ENCODE data around the gene MORN1.

Gene MORN1

DNA sequence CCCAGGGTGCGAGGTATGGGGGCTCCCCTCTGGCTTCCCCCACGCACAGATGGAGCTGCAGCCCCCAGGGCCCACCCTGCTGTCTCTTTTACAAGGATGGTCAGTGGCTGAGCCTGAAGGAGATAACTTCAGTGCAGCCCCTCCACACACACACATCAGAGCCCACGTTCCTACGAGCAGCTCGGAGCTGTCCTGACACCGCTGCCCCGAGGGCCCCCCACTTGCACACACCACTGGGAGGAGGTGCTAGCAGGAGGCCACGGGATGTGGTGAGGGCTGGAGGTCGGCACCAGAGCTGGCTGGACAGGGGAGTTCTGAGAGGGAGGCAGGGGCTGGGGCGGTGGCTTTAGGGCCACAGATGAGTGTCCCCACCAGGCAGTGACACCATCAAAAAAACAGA, 53.9 kb downstream of the MORN1 start:
- TF ChIP-seq, protein P1, sequence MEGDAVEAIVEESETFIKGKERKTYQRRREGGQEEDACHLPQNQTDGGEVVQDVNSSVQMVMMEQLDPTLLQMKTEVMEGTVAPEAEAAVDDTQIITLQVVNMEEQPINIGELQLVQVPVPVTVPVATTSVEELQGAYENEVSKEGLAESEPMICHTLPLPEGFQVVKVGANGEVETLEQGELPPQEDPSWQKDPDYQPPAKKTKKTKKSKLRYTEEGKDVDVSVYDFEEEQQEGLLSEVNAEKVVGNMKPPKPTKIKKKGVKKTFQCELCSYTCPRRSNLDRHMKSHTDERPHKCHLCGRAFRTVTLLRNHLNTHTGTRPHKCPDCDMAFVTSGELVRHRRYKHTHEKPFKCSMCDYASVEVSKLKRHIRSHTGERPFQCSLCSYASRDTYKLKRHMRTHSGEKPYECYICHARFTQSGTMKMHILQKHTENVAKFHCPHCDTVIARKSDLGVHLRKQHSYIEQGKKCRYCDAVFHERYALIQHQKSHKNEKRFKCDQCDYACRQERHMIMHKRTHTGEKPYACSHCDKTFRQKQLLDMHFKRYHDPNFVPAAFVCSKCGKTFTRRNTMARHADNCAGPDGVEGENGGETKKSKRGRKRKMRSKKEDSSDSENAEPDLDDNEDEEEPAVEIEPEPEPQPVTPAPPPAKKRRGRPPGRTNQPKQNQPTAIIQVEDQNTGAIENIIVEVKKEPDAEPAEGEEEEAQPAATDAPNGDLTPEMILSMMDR (IDR thresholded peaks at IDR 0.05; ENCODE audit: low read depth, low read length): no peak
- Histone ChIP-seq H3K36me3 (no peaks in the 10 kb centered on the region), H3K4me3 (ENCODE audit: low read depth, low read length) (no peak overlapping the region), H3K27ac (no peak overlapping the region), H3K9me3 (ENCODE audit: severe bottlenecking) (no peaks in the 10 kb centered on the region), H3K27me3 (ENCODE audit: insufficient read depth, low read depth, severe bottlenecking) (no peaks in the 10 kb centered on the region)
- no peak for DNase-seq

- H3K4me3 ChIP-seq (ENCODE audit: low read depth, low read length): no peak overlapping the region
- TF ChIP-seq, protein P1 (IDR thresholded peaks at IDR 0.05; ENCODE audit: low read depth, low read length): no peak
- DNase-seq: no peak
- no peaks in the 10 kb centered on the region for H3K9me3 ChIP-seq (ENCODE audit: severe bottlenecking)
- no peak overlapping the region for H3K27ac ChIP-seq
- H3K36me3 ChIP-seq: no peaks in the 10 kb centered on the region
- H3K27me3 ChIP-seq (ENCODE audit: insufficient read depth, low read depth, severe bottlenecking): no peaks in the 10 kb centered on the region
Observed at GRCh38 chr1:2337081-2337480, 54.3 kb downstream of the MORN1 start.

DNA sequence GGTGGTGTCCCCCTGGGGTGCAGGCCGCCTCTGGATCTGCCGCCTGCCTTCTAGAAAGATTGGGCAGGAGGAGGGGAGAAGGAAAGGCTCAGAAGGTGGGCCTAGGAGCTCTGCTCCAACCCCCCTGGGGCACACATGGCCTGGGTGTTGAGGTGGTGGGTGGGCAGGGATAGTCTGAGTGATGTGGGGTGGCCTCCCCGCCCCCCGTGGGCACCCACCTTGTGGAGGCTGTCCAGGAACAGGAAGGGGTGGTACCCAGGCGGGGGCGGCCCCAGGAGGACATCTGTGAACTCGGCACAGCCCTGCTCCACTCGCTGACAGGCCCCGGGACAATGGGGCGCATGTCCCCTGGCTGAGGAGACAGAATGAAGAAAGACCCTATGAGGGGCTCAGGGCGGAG, 54.9 kb downstream of the MORN1 start:
- no peaks in the 10 kb centered on the region for H3K27me3 ChIP-seq (ENCODE audit: insufficient read depth, low read depth, severe bottlenecking)
- H3K36me3 ChIP-seq: no peaks in the 10 kb centered on the region
- H3K4me3 ChIP-seq (ENCODE audit: low read depth, low read length): no peak overlapping the region
- peak overlapping the region; percentile 34 for H3K27ac ChIP-seq
- no peak for DNase-seq
- TF ChIP-seq, protein P1 (IDR thresholded peaks at IDR 0.05; ENCODE audit: low read depth, low read length): no peak
- no peaks in the 10 kb centered on the region for H3K9me3 ChIP-seq (ENCODE audit: severe bottlenecking)

- TF ChIP-seq, protein P1 (IDR thresholded peaks at IDR 0.05; ENCODE audit: low read depth, low read length): no peak
- Histone ChIP-seq H3K27ac (peak overlapping the region; percentile 34), H3K27me3 (ENCODE audit: insufficient read depth, low read depth, severe bottlenecking) (no peaks in the 10 kb centered on the region), H3K9me3 (ENCODE audit: severe bottlenecking) (no peaks in the 10 kb centered on the region), H3K4me3 (ENCODE audit: low read depth, low read length) (no peak overlapping the region), H3K36me3 (no peaks in the 10 kb centered on the region)
- peak; percentile 61 for DNase-seq
Observed at GRCh38 chr1:2335721-2336455, 55.5 kb downstream of the MORN1 start.

- H3K36me3 ChIP-seq: no peaks in the 10 kb centered on the region
- no peaks in the 10 kb centered on the region for H3K9me3 ChIP-seq (ENCODE audit: severe bottlenecking)
- no peak overlapping the region for H3K27ac ChIP-seq
- TF ChIP-seq, protein P1 (IDR thresholded peaks at IDR 0.05; ENCODE audit: low read depth, low read length): no peak
- DNase-seq: no peak
- no peak overlapping the region for H3K4me3 ChIP-seq (ENCODE audit: low read depth, low read length)
- H3K27me3 ChIP-seq (ENCODE audit: insufficient read depth, low read depth, severe bottlenecking): no peaks in the 10 kb centered on the region
Observed at GRCh38 chr1:2334883-2335534, 56.3 kb downstream of the MORN1 start.
